ENCODE results near the gene PNKP. TPM values are rescaled to one million over a fixed set of nuclear protein-coding genes. Genes with fewer than 3 reads are reported as not detected.
A peak's percentile ranks its signal among the peaks of the same experiment; 100 is the strongest.
"Not testable (repeated sequence)": the region's sequence is repeated elsewhere in the genome, so short reads cannot be mapped to it uniquely, and the experiment has no call there.

The PNKP gene
- total RNA-seq, 1 donor from 2014 or later, result 83.2 TPM

GRCh38 chr19:49824662-49825061, 42.7 kb downstream of the PNKP start:
- TF ChIP-seq CTCF (IDR thresholded peaks at IDR 0.05), result no peak
- Histone ChIP-seq H3K9me3 (no peaks in the 10 kb centered on the region), H3K4me1 (peaks cover under 1% of the 10 kb centered on the region), H3K27ac (no peak overlapping the region), H3K36me3 (peaks cover 30% of the 10 kb centered on the region), H3K4me3 (no peak overlapping the region), H3K27me3 (no peaks in the 10 kb centered on the region)
- intact Hi-C loops (cut with DNase I), result no loop called here
- no peak for DNase-seq
- ATAC-seq, result no peak

GRCh38 chr19:49823472-49823871, 43.9 kb downstream of the PNKP start:
- Histone ChIP-seq H3K4me3 (no peak overlapping the region), H3K4me1 (peaks cover 9% of the 10 kb centered on the region)
- intact Hi-C loops (cut with DNase I), result no loop called here

GRCh38 chr19:49820125-49820524, 47.3 kb downstream of the PNKP start:
- no peak for TF ChIP-seq CTCF (IDR thresholded peaks at IDR 0.05)
- Histone ChIP-seq H3K4me1 (peaks cover 9% of the 10 kb centered on the region), H3K27ac (no peak overlapping the region), H3K36me3 (peaks cover 14% of the 10 kb centered on the region), H3K27me3 (no peaks in the 10 kb centered on the region), H3K4me3 (no peak overlapping the region), H3K9me3 (no peaks in the 10 kb centered on the region)
- ATAC-seq (no peak), DNase-seq (no peak)
- intact Hi-C loops (cut with DNase I), result no loop called here

More at GRCh38 chr19:49823472-49823871, 43.9 kb downstream of the PNKP start:
- Histone ChIP-seq H3K9me3 (no peaks in the 10 kb centered on the region), H3K36me3 (peaks cover 24% of the 10 kb centered on the region), H3K27ac (no peak overlapping the region), H3K27me3 (no peaks in the 10 kb centered on the region)
- no peak for DNase-seq
- TF ChIP-seq CTCF (IDR thresholded peaks at IDR 0.05), result no peak
- ATAC-seq, result no peak

GRCh38 chr19:49819452-49820115, 47.8 kb downstream of the PNKP start:
- DNase-seq; intact Hi-C loops (cut with DNase I); ATAC-seq; H3K9me3 ChIP-seq; H3K27me3 ChIP-seq; H3K4me1 ChIP-seq: not testable (repeated sequence)
- Histone ChIP-seq H3K4me3 (peak overlapping the region; percentile 81), H3K36me3 (peaks cover 14% of the 10 kb centered on the region), H3K27ac (peak overlapping the region; percentile 99)

GRCh38 chr19:49818649-49819370, 48.6 kb downstream of the PNKP start:
- no peaks in the 10 kb centered on the region for H3K9me3 ChIP-seq
- intact Hi-C loops (cut with DNase I), result no loop called here
- H3K36me3 ChIP-seq, result peaks cover 9% of the 10 kb centered on the region
- H3K27me3 ChIP-seq, result no peaks in the 10 kb centered on the region
- DNase-seq (no peak), ATAC-seq (no peak)
- H3K27ac ChIP-seq, result peak overlapping the region; percentile 99
- H3K4me3 ChIP-seq, result peak overlapping the region; percentile 81
- TF ChIP-seq CTCF (IDR thresholded peaks at IDR 0.05), result no peak
- peaks cover 9% of the 10 kb centered on the region for H3K4me1 ChIP-seq

- intact Hi-C loops (cut with DNase I), result no loop called here
- DNase-seq (peak; percentile 95), ATAC-seq (peak; percentile 85)
- peak within 1 kb of the TSS; percentile 81 for H3K4me3 ChIP-seq
- no peaks in the 10 kb centered on the region for H3K27me3 ChIP-seq
- H3K36me3 ChIP-seq, result peaks cover 2% of the 10 kb centered on the region
- peaks cover 9% of the 10 kb centered on the region for H3K4me1 ChIP-seq
- peak; percentile 40 for TF ChIP-seq CTCF (IDR thresholded peaks at IDR 0.05)
- H3K9me3 ChIP-seq, result no peaks in the 10 kb centered on the region
- peak within 1 kb of the TSS; percentile 99 for H3K27ac ChIP-seq
These were observed 49.3 kb downstream of the PNKP start, which contains the start of gene MED25 for GRCh38 chr19:49817964-49818648. TSS of gene MED25 (plus strand) at chr19:49818289. CDS start at chr19:49818342, 53 bp downstream.
